OCI-LY3 (cell line): Measurements from ENCODE around the gene MTX3.

Experiments
- EZH2phosphoT487 ChIP-seq: fragments of 200-600 bp; shearing (Covaris generic); IDR thresholded peaks from 2 replicates; pipeline ENCODE4 v1.6.1; 2018; ENCODE audit warnings: antibody characterized with exemption, mixed run types, low read depth
- TF ChIP-seq, protein P1 (sequence below): fragments of 200-600, 300-600 bp; sonication (generic); IDR thresholded peaks from 2 replicates; pipeline ENCODE4 v1.5.1; 2014; ENCODE audit warnings: antibody characterized with exemption, low read length, low read depth

DNA sequence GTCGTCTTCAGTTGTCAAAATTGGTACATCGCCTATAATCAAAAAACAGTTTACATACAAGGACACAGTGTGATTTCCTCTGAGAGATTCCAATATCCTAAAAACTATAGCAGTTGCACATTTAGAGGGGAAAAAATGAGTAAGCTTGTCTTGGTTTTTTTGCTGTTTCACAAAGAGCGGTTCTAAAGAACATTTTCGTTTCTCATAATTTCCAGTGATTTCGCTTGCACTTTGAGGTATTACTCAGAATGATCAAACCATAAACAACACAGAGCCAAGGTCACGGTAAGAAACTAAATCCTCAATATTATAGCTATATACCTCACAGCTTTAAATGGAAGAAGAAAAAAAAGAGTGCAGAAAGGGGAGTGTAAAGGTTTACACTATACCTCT lies 861 bp downstream of the MTX3 start:
- TF ChIP-seq, protein P1, sequence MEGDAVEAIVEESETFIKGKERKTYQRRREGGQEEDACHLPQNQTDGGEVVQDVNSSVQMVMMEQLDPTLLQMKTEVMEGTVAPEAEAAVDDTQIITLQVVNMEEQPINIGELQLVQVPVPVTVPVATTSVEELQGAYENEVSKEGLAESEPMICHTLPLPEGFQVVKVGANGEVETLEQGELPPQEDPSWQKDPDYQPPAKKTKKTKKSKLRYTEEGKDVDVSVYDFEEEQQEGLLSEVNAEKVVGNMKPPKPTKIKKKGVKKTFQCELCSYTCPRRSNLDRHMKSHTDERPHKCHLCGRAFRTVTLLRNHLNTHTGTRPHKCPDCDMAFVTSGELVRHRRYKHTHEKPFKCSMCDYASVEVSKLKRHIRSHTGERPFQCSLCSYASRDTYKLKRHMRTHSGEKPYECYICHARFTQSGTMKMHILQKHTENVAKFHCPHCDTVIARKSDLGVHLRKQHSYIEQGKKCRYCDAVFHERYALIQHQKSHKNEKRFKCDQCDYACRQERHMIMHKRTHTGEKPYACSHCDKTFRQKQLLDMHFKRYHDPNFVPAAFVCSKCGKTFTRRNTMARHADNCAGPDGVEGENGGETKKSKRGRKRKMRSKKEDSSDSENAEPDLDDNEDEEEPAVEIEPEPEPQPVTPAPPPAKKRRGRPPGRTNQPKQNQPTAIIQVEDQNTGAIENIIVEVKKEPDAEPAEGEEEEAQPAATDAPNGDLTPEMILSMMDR = no peak
- no peak for TF ChIP-seq EZH2phosphoT487
